ENCODE data around the gene HS3ST2.
"Not testable (repeated sequence)": the region's sequence is repeated elsewhere in the genome, so short reads cannot be mapped to it uniquely, and the experiment has no call there.

The HS3ST2 gene

GRCh38 chr16:22938647-22939046 is 124.7 kb downstream of the HS3ST2 start:
- no peak for FAIRE-seq

- FAIRE-seq = not testable (repeated sequence)
Observed at GRCh38 chr16:22939744-22940363, 125.9 kb downstream of the HS3ST2 start.

DNA sequence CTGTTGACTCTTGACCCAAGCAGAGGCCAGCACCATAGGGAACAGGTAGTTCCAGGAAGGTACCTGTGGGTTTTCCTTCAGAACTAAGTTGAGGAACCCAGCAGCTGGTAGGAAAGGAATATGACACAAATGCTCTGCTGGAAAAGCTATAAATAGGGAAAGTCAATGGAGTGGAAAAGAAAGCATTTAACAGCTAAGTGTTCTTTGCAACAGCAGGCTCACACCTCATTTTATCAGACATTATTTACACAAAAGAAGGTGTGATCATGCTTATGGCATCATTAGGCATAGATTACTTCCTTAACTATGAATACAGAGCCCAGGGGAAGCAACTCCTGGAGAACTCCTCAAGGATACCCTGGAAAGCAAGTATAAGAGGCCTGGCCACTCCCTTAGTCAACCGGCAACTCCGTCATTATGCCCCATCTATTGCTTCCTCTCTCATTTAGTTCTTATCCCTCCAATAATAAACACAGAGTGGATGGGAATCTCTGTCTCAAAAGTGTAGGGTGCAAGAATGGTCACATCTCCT is 128.1 kb downstream of the HS3ST2 start:
- FAIRE-seq = no peak

DNA sequence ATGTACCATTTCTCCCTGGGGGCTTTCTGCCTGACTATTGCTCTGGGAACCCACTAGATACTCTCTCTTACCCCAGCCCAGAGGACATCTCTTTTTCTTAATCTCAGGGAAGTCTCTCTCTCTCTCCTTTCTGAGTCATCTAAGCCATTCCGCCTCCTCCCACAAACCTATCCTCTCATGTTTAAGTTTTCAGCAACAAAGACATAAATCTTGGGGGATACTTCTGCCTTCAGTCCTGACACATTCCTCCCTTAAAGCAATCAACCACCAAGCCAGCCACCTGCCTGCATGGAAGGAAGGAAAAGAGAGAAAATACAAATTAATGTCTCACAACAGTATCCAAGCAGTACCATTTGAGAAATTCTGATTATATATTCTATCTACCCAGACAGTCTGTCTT is 128.8 kb downstream of the HS3ST2 start:
- FAIRE-seq = no peak

DNA sequence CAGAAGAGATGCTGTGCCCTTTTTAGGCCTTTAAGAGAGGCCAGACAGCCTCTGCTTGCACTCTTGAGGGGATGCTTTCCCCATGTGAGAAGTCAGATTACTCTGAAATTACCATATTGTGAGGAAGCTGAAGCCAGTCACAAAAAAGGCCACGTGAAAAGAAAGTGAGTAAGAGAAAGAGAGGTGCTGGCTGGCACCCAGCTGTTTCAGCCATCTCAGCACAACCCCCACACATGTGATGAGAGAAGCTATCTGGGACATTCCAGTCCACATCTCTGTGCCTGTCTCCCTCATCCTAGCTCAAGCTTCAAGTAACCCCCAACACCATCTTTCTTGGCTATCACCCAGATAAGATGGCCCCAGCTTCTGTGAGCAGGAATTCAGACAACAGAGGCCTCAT is 131.4 kb downstream of the HS3ST2 start:
- FAIRE-seq = no peak

GRCh38 chr16:22946433-22946832 is 132.5 kb downstream of the HS3ST2 start:
- FAIRE-seq = no peak

DNA sequence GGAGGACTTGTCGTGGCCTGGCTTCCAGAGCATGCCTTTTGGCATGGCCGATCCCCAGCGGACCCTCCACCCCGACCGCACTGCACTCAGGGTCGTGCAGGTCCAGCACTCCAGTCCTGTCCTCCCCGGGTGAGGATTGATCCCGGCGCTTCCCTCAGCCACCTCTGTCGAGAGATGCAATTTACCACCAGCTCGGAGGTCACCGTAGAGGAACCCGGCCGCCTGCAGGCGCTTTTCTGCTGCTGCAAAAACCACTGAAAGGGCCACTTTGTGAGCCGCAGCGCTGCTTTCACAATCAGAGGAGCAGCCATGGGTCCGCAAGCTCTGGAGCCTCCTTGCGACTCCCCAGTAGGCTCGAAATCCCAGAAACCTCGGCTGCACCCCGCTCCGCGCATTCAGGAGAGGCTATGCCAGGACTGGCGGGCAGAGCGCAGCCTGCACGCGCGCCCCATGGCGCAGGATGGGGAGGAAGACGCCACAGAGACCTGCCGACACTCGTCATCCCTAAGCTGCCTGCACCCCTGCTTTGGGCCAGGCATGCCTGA is 134.2 kb downstream of the HS3ST2 start:
- no peak for FAIRE-seq

- no peak for FAIRE-seq
Observed at GRCh38 chr16:22948603-22949368, 134.8 kb downstream of the HS3ST2 start.

DNA sequence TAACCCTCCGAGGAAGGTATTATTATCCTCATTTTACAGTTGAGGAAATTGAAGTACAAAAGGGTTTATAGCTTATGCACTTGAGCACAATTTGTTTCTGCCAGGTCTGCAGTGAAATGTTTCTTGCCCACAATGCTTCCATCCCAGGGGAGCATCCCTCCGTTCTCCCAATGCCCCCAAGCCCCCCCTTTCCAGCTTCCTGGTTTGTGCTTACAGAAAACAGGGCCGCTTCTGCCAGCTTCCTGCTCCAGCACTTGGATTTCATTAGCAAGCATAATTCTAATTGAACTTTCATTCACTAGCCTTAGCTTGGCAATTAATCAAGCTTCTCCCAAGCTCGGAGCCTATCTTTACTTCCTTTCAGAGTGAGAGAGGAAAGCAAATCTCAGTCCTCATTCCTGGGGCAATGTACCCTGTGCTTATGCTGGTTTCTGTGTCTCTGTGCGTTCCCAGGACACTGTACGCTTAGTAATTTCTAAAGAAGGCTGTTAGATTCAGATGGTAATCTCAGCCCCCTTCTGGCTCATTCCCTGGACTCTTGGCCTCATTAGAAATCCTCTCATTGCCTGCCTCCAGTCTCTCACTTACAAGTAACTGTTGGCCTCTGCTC is 141.6 kb downstream of the HS3ST2 start:
- no peak for FAIRE-seq

DNA sequence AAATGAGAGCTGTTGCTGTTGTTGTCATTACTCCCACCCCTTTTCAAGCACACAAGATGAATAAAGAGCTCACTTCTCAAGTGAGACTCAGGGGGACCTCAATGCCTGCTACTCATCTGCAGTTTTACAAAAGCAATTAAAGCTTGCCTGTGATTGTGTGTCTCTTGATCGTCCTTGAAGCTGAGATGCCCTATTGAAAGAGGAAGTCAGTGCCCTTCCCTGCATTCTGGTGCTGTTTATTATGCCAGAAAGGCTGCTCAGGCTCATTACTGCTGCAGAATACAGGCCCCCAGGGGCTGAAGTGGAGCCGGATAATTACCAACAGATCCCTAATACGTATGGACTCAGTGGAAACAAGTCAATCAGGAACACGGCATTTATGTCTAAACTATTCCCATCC is 147.2 kb downstream of the HS3ST2 start:
- FAIRE-seq = no peak

DNA sequence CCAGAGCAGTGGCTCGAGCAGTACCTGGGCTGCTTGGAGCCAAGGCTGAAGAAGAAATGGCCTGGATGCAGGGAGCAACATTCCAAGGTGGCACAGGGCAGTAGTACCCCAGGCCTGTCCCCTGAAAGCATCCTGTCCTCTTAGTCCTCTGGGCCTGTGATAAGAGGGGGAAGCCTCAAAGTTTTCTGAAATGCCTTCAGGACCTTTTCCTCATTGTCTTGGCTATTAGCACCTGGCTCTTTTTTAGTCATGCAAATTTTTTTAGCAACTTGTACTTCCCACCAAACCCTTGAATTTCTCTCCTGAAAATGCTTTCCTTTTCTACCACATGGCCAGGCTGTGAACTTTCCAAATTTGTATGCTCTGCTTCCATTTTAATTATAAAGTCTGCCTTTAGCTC is 148.9 kb downstream of the HS3ST2 start:
- no peak for FAIRE-seq
